Ovary (tissue), 3 donors: ENCODE data around the gene MDFI.

Source experiments
- CTCF ChIP-seq, 3 donors: fragments of 450-650 bp in 2 of 3; fragments of 200-600 bp in 1 of 3; IDR thresholded peaks; one replicate each; pipeline versions ENCODE4 v1.5.1 to v1.8.0; 2016 to 2022; ENCODE audit warnings: antibody characterized with exemption in 3 of 3, mild to moderate bottlenecking in 1 of 3
- POLR2A ChIP-seq: fragments of 450-650 bp; IDR thresholded peaks from one replicate; pipeline ENCODE4 v1.6.1; 2017; ENCODE audit warnings: antibody characterized with exemption, mild to moderate bottlenecking, moderate library complexity
- donor health status: DM: no; HTN: no; CAD: no.

GRCh38 chr6:41598670-41599014 lies 39.6 kb upstream of the MDFI start:
- no peak for TF ChIP-seq CTCF (IDR thresholded peaks at IDR 0.05)
- TF ChIP-seq POLR2A, result no peak
